Endothelial cell of umbilical vein (primary cell): ENCODE data around the gene IL17REL. TPM values are rescaled to one million over a fixed set of nuclear protein-coding genes. Genes with fewer than 3 reads are reported as not detected.

ENCODE experiments used
- BruUV-seq: library from RNA; stranded (reverse); fragments of 400-500 nt; replicated peaks from 2 replicates; lab custom pipeline; 2021; lab: Mats Ljungman, UMichigan
- CTCF ChIA-PET: fragments of 300-600, 350-600 bp; sonication (Branson Sonifier 250); formaldehyde crosslinking; loops from one replicate; lab custom pipeline; 2021; ENCODE audit warnings: antibody characterized with exemption, inconsistent platforms; lab: Charles Lee
- POLR2A ChIA-PET: fragments of 300-600, 350-600 bp; sonication (Branson Sonifier 250); formaldehyde crosslinking; loops from one replicate; lab custom pipeline; 2021; ENCODE audit warnings: antibody characterized with exemption, inconsistent platforms; lab: Charles Lee
- DNase-seq: peaks from one replicate; pipeline ENCODE4 v3.0.0-alpha.2; 2011; ENCODE audit warnings: low read depth, low spot score
- FAIRE-seq: peaks from 2 replicates; lab custom pipeline; 2011; peaks lifted over from hg19 to GRCh38; lab: Jason Lieb, UNC
- H2AFZ ChIP-seq: 2 replicates; pipeline ENCODE4 v1.6.0; 2012; ENCODE audit warnings: low read depth, low read length, control low read depth, inconsistent platforms
- H3K27ac ChIP-seq: 2 replicates; pipeline ENCODE4 v1.5.1; 2011; ENCODE audit warnings: low read depth, mild to moderate bottlenecking, control low read depth, low read length, moderate library complexity; ENCODE audit not compliant: insufficient read depth
- H3K27me3 ChIP-seq, 2 experiments: 2 replicates each; pipeline versions ENCODE4 v1.6.0 to v1.6.1; 2011; ENCODE audit warnings: low read length in 2 of 2, mixed read lengths in 1 of 2; ENCODE audit not compliant: control insufficient read depth in 2 of 2, insufficient read depth in 2 of 2
- H3K36me3 ChIP-seq, 2 experiments: 2 replicates in 1 of 2; 3 replicates in 1 of 2; pipeline ENCODE4 v1.5.1; 2011; ENCODE audit warnings: low read length in 2 of 2, mild to moderate bottlenecking in 1 of 2, moderate library complexity in 1 of 2; ENCODE audit not compliant: control insufficient read depth in 2 of 2, insufficient read depth in 2 of 2; ENCODE audit errors: extremely low read depth in 1 of 2
- H3K4me1 ChIP-seq: 3 replicates; pipeline ENCODE4 v1.5.1; 2011; ENCODE audit warnings: mild to moderate bottlenecking, low read length; ENCODE audit not compliant: control insufficient read depth, insufficient read depth; ENCODE audit errors: extremely low read depth
- H3K4me2 ChIP-seq: 2 replicates; pipeline ENCODE4 v1.6.1; 2011; ENCODE audit warnings: low read length, control low read depth, mixed read lengths; ENCODE audit not compliant: insufficient read depth
- H3K4me3 ChIP-seq, 3 experiments: fragments of 200-600 bp in 1 of 3; sonication (generic), shearing (Covaris generic) in 1 of 3; replicated peaks in 1 of 3; 2 replicates each; pipeline ENCODE4 v1.5.1; 2011 to 2016; ENCODE audit warnings: control low read depth in 3 of 3, low read length in 3 of 3, mild to moderate bottlenecking in 2 of 3, inconsistent platforms in 1 of 3, low read depth in 1 of 3, moderate library complexity in 1 of 3; ENCODE audit not compliant: insufficient read depth in 1 of 3
- H3K79me2 ChIP-seq: 2 replicates; pipeline ENCODE4 v1.6.0; 2012; ENCODE audit warnings: low read length, inconsistent platforms; ENCODE audit not compliant: control insufficient read depth, insufficient read depth
- H3K9ac ChIP-seq: replicated peaks from 2 replicates; pipeline ENCODE3; 2011; ENCODE audit warnings: low read length, control low read depth; ENCODE audit not compliant: insufficient read depth; ENCODE audit errors: extremely low read depth
- H3K9me1 ChIP-seq: replicated peaks from 3 replicates; pipeline ENCODE4 v1.6.0; 2011; ENCODE audit warnings: mild to moderate bottlenecking, low read length; ENCODE audit not compliant: control insufficient read depth, insufficient read depth; ENCODE audit errors: extremely low read depth
- H3K9me3 ChIP-seq: replicated peaks from 2 replicates; pipeline ENCODE4 v1.5.1; 2012; ENCODE audit warnings: low read length, inconsistent platforms; ENCODE audit not compliant: control insufficient read depth, insufficient read depth
- H4K20me1 ChIP-seq: replicated peaks from 2 replicates; pipeline ENCODE3; 2011; ENCODE audit warnings: mild to moderate bottlenecking, low read length; ENCODE audit not compliant: control insufficient read depth, insufficient read depth; ENCODE audit errors: extremely low read depth
- EZH2 ChIP-seq: IDR thresholded peaks from 2 replicates; pipeline ENCODE4 v1.6.1; 2012; ENCODE audit warnings: borderline replicate concordance, low read depth, mild to moderate bottlenecking, moderate library complexity, low read length, inconsistent platforms; ENCODE audit not compliant: severe bottlenecking
- FOS ChIP-seq: IDR thresholded peaks from 2 replicates; pipeline ENCODE4 v1.6.1; 2011; ENCODE audit warnings: mild to moderate bottlenecking, low read length, moderate library complexity, borderline replicate concordance; ENCODE audit not compliant: insufficient read depth
- GATA2 ChIP-seq: IDR thresholded peaks from 2 replicates; pipeline ENCODE4 v1.7.0; 2011; ENCODE audit warnings: low read depth, mild to moderate bottlenecking, moderate library complexity, mixed read lengths, low read length; ENCODE audit not compliant: insufficient read length, insufficient read depth
- JUN ChIP-seq: IDR thresholded peaks from 2 replicates; pipeline ENCODE4 v1.6.1; 2011; ENCODE audit warnings: borderline replicate concordance, low read depth; ENCODE audit not compliant: insufficient read length, insufficient read depth
- MYC ChIP-seq: IDR thresholded peaks from one replicate; pipeline ENCODE4 v1.6.1; 2011; ENCODE audit warnings: mild to moderate bottlenecking, low read depth, low read length
- POLR2A ChIP-seq: IDR thresholded peaks from 2 replicates; pipeline ENCODE4 v1.6.1; 2012; ENCODE audit warnings: low read depth, mild to moderate bottlenecking, control low read depth, low read length
- POLR2AphosphoS5 ChIP-seq: IDR thresholded peaks from 2 replicates; pipeline ENCODE4 v1.6.1; 2012; ENCODE audit warnings: low read depth, mild to moderate bottlenecking, control low read depth, low read length, moderate library complexity; ENCODE audit not compliant: insufficient read depth
- dilution Hi-C: fragments of 300-500 bp; cut with MboI; formaldehyde crosslinking; loops from one replicate; pipeline ENCODE4 v1.15.0; 2019; ENCODE audit warnings: low sequenced_read_pairs; ENCODE audit not compliant: extremely low pct_ligation_motif_present
- intact Hi-C: fragments of 100-400 bp; cut with micrococcal nuclease; formaldehyde crosslinking; loops from one replicate; pipeline ENCODE4 v1.10.0; 2022
- polyA plus RNA-seq, 4 experiments: library from polyadenylated mRNA; depleted of rRNA in 3 of 4; stranded (reverse) in 3 of 4; unstranded in 1 of 4; fragments of >200 nt; gene quantifications; 2 replicates each; pipeline versions ENCODE4 v1.2.1 to v1.2.3, GENCODE V29; 2011 to 2012; ENCODE audit warnings: missing spikeins in 1 of 4
- total RNA-seq: library from RNA; stranded (reverse); gene quantifications from 2 replicates; pipeline ENCODE4 v1.2.3, GENCODE V29; 2021
- TF ChIP-seq, protein P1 (sequence below): IDR thresholded peaks from 2 replicates; pipeline ENCODE4 v1.6.1; 2011; ENCODE audit not compliant: insufficient read depth, insufficient read length
- TF ChIP-seq, protein P2 (sequence below), 2 donors: IDR thresholded peaks; 1 replicate in 1 of 2; 2 replicates in 1 of 2; pipeline ENCODE4 v1.5.1; 2011; ENCODE audit warnings: low read length in 2 of 2, mild to moderate bottlenecking in 2 of 2, moderate library complexity in 2 of 2, control low read depth in 1 of 2, inconsistent platforms in 1 of 2, low read depth in 1 of 2; ENCODE audit not compliant: insufficient read depth in 1 of 2; ENCODE audit errors: extremely low read depth in 1 of 2

Gene IL17REL
- total and polyA plus RNA-seq, 2 donors (not counting 3 experiments of a cell fraction or from before 2014, with no cell fraction given), result 0.06 to 0.15 TPM

DNA sequence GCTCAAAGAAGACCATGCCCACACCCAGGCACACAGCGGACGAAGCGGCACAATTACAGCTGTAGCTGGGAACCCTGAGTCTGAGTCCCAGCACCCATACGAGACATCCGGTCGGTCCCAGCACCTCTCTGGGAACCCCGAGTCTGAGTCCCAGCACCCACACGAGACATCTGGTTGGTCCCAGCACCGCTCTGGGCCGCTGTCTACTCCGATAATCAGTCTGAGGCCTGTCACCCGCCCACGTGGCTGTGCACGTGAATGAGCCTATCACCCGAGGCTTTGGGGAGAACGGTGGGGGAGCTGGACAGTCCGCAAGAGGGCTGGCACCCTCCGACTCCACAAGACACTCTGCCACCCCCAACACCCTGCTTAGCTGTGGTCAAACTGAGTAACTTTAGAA, 39.4 kb upstream of the IL17REL start:
- FAIRE-seq (no peak), DNase-seq (no peak)
- H2AFZ ChIP-seq, result no peak overlapping the region
- H3K9ac ChIP-seq, result no peak overlapping the region
- CTCF ChIA-PET, result interaction anchor here (2.0 kb wide), 1 partner anchor 22 kb away, joined by 13 read pairs; no protein-coding TSS in a partner anchor
- H3K27ac ChIP-seq, result no peak overlapping the region
- H3K4me2 ChIP-seq, result no peak overlapping the region
- no peaks in the 10 kb centered on the region for H3K9me1 ChIP-seq
- no peaks in the 10 kb centered on the region for H4K20me1 ChIP-seq
- intact Hi-C loops, result no loop called here
- no peaks in the 10 kb centered on the region for H3K4me1 ChIP-seq
- no peaks in the 10 kb centered on the region for H3K27me3 ChIP-seq
- POLR2A ChIA-PET, result no interaction called here
- no TSS peak for BruUV-seq
- H3K36me3 ChIP-seq, result no peaks in the 10 kb centered on the region
- TF ChIP-seq POLR2AphosphoS5 (no peak), POLR2A (no peak), JUN (no peak), GATA2 (no peak), EZH2 (no peak), MYC (no peak), FOS (no peak)
- TF ChIP-seq, protein P1, sequence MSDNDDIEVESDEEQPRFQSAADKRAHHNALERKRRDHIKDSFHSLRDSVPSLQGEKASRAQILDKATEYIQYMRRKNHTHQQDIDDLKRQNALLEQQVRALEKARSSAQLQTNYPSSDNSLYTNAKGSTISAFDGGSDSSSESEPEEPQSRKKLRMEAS, result no peak
- TF ChIP-seq, protein P2, sequence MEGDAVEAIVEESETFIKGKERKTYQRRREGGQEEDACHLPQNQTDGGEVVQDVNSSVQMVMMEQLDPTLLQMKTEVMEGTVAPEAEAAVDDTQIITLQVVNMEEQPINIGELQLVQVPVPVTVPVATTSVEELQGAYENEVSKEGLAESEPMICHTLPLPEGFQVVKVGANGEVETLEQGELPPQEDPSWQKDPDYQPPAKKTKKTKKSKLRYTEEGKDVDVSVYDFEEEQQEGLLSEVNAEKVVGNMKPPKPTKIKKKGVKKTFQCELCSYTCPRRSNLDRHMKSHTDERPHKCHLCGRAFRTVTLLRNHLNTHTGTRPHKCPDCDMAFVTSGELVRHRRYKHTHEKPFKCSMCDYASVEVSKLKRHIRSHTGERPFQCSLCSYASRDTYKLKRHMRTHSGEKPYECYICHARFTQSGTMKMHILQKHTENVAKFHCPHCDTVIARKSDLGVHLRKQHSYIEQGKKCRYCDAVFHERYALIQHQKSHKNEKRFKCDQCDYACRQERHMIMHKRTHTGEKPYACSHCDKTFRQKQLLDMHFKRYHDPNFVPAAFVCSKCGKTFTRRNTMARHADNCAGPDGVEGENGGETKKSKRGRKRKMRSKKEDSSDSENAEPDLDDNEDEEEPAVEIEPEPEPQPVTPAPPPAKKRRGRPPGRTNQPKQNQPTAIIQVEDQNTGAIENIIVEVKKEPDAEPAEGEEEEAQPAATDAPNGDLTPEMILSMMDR (IDR thresholded peaks at IDR 0.05; ENCODE audit: extremely low read depth in 1 of 2, insufficient read depth in 1 of 2, low read depth in 1 of 2, low read length in 2 of 2), result no peak
- H3K9me3 ChIP-seq, result no peaks in the 10 kb centered on the region
- H3K79me2 ChIP-seq, result no peaks in the 10 kb centered on the region
- dilution Hi-C loops, result no loop called here
- no peak overlapping the region for H3K4me3 ChIP-seq
